DMS53 treated with DMSO at 0.1 percent for 48 hours (cell line): ENCODE data around the gene EGR2.

Experiments
- DNase-seq: peaks from one replicate; lab custom pipeline; 2025; ENCODE audit not compliant: unreplicated experiment; lab: John Stamatoyannopoulos, UW

EGR2 gene

GRCh38 chr10:62818426-62819011 is 2.4 kb upstream of the EGR2 start:
- no peak for DNase-seq

- DNase-seq: peak; percentile 76
These were observed 1.7 kb upstream of the EGR2 start for GRCh38 chr10:62817766-62818425.

GRCh38 chr10:62817121-62817765 is 1.1 kb upstream of the EGR2 start:
- peak; percentile 71 for DNase-seq

- DNase-seq: no peak
These were observed 163 bp downstream of the EGR2 start for GRCh38 chr10:62816076-62816330.

GRCh38 chr10:62815381-62816075 is 638 bp downstream of the EGR2 start:
- DNase-seq: peak; percentile 27

GRCh38 chr10:62814756-62815380 is 1.3 kb downstream of the EGR2 start:
- no peak for DNase-seq

GRCh38 chr10:62813981-62814380 is 2.2 kb downstream of the EGR2 start:
- no peak for DNase-seq

GRCh38 chr10:62813453-62813852 is 2.7 kb downstream of the EGR2 start:
- DNase-seq: no peak

GRCh38 chr10:62812672-62813439 is 3.3 kb downstream of the EGR2 start:
- no peak for DNase-seq

GRCh38 chr10:62811159-62811875 is 4.8 kb downstream of the EGR2 start:
- no peak for DNase-seq

- DNase-seq: no peak
These were observed 5.8 kb downstream of the EGR2 start for GRCh38 chr10:62810156-62810902.

GRCh38 chr10:62806251-62806650 is 9.9 kb downstream of the EGR2 start:
- no peak for DNase-seq

GRCh38 chr10:62805231-62806099 is 10.7 kb downstream of the EGR2 start:
- DNase-seq: no peak

GRCh38 chr10:62804356-62805230 is 11.6 kb downstream of the EGR2 start, which contains the start of gene ADO:
Gene ADO (plus strand): TSS chr10:62804720. CDS start chr10:62805060, 340 bp downstream.
- DNase-seq: peak; percentile 71

GRCh38 chr10:62803724-62804355 is 12.3 kb downstream of the EGR2 start:
- no peak for DNase-seq

- no peak for DNase-seq
These were observed 14.3 kb downstream of the EGR2 start for GRCh38 chr10:62801871-62802270.

GRCh38 chr10:62796896-62797295 is 19.3 kb downstream of the EGR2 start:
- DNase-seq: no peak
